ENCODE data around the gene PSPC1. TPM values are rescaled to one million over a fixed set of nuclear protein-coding genes. Genes with fewer than 3 reads are reported as not detected.
A peak's percentile ranks its signal among the peaks of the same experiment; 100 is the strongest.

PSPC1 gene
- total RNA-seq, 2 experiments from 2014 or later, result 61.8 to 62.2 TPM

DNA sequence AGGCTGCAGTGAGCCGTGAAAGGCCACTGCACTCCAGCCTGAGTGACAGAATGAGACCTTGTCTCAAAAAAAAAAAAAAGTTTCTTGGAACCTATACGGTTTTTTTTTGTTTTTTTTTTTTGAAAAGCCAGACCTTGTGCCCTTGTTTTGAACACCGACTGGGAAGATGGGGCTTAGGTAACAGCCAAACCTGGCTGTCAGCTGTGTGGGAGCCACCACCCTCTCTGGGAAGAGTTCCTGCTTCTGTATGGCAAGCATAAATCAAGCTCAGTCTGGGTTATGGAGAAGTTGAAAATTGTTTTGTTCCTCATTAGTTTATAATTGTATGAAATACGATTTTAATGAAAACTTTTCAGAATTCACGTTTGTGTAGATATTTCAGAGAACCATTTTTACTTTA lies 109.8 kb downstream of the PSPC1 start:
- DNase-seq (no peak), ATAC-seq (no peak)
- ChIA-PET CTCF (no interaction called here), POLR2A (no interaction called here)
- Mint-ChIP-seq H3K4me3 (no peak overlapping the region), H3K27ac (no peak overlapping the region), H3K4me1 (ENCODE audit: low read depth) (peaks cover 12% of the 10 kb centered on the region), H3K9me3 (no peaks in the 10 kb centered on the region), H3K36me3 (ENCODE audit: low read depth) (peaks cover 48% of the 10 kb centered on the region), H3K27me3 (no peaks in the 10 kb centered on the region)
- intact Hi-C loops (cut with micrococcal nuclease), result no loop called here
- TF ChIP-seq CTCF (IDR thresholded peaks at IDR 0.05), result no peak

DNA sequence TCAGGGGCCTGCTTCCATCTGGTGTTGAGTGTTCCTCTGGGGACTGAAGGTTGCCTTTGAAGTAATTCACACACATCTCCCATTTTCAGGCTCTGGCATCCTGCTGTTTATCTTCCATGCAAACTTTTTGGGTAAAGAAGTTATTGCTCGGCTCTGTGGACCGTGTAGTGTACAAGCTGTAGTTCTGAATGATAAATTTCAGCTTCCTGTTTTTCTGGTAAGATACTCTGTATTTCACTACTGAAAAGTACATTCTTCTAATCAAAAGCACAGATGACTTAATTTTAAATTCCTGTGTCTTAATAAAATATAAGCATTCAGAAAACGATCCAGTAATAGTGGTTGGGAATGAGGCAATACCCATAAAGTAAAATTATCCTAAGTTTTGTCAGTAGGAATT lies 112.6 kb downstream of the PSPC1 start:
- peak overlapping the region; percentile 74 for H3K27ac Mint-ChIP-seq
- no peak for TF ChIP-seq CTCF (IDR thresholded peaks at IDR 0.05)
- peaks cover 50% of the 10 kb centered on the region for H3K36me3 Mint-ChIP-seq (ENCODE audit: low read depth)
- no peak overlapping the region for H3K4me3 Mint-ChIP-seq
- H3K27me3 Mint-ChIP-seq, result no peaks in the 10 kb centered on the region
- ATAC-seq (no peak), DNase-seq (no peak)
- intact Hi-C loops (cut with micrococcal nuclease), result no loop called here
- H3K9me3 Mint-ChIP-seq, result no peaks in the 10 kb centered on the region
- ChIA-PET POLR2A (no interaction called here), CTCF (no interaction called here)
- H3K4me1 Mint-ChIP-seq (ENCODE audit: low read depth), result peaks cover 2% of the 10 kb centered on the region

DNA sequence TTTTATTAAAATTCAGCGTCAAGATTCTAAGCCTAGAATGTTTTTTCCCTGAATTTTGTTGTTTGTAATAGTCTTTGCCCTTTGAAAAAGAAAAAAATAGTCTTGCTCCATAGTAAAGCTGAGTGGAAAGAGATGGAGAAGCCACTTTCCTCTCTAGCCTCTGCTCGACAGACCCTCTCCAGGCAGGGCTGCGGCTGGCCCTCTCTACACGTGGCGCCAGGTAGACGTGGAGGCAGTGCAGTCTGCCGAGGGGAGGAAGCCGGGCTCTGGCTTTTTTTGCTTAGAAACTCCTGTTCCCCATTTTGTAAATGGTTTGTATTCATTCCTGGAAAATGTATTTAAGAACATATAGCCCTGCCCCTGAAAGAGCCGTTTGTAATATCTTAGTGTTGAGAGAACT lies 114.0 kb downstream of the PSPC1 start:
- Mint-ChIP-seq H3K4me1 (ENCODE audit: low read depth) (peaks cover 9% of the 10 kb centered on the region), H3K4me3 (no peak overlapping the region), H3K27ac (peak overlapping the region; percentile 20), H3K9me3 (no peaks in the 10 kb centered on the region), H3K27me3 (no peaks in the 10 kb centered on the region), H3K36me3 (ENCODE audit: low read depth) (peaks cover 56% of the 10 kb centered on the region)
- ChIA-PET CTCF (interaction anchor here (1.0 kb wide), 1 partner anchor 14 kb away, joined by 3 read pairs; no protein-coding TSS in a partner anchor), POLR2A (interaction anchor here (0.7 kb wide), 1 partner anchor 11 kb away, joined by 3 read pairs; no protein-coding TSS in a partner anchor)
- intact Hi-C loops (cut with micrococcal nuclease), result no loop called here
- DNase-seq (no peak), ATAC-seq (no peak)
- TF ChIP-seq CTCF (IDR thresholded peaks at IDR 0.05), result no peak

DNA sequence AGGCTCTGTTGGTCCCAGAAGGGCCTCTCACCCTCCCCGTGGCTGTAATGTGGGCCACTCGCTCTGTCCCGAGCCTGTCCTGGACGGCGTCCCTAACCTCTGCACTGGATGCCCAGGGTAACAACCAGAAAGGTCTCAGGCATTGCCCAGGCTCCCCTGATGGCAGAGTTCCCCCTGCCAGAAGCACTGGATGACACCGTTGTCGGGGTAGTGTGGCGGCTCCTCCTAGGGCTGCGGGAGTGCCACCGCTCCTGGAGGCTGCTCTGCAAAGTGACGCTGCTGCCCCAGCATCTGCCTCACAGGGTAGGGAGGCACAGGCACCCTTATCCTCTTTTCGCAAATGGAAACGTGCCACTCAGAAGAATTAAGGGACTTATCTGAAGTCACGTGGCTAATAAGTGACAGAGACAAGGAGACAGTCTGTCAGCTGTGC lies 117.3 kb downstream of the PSPC1 start:
- ChIA-PET POLR2A (no interaction called here), CTCF (no interaction called here)
- Mint-ChIP-seq H3K27ac (peak overlapping the region; percentile 77), H3K27me3 (no peaks in the 10 kb centered on the region), H3K36me3 (ENCODE audit: low read depth) (peaks cover 57% of the 10 kb centered on the region), H3K4me1 (ENCODE audit: low read depth) (peaks cover 9% of the 10 kb centered on the region), H3K4me3 (no peak overlapping the region), H3K9me3 (no peaks in the 10 kb centered on the region)
- TF ChIP-seq CTCF (IDR thresholded peaks at IDR 0.05), result no peak
- ATAC-seq (no peak), DNase-seq (no peak)
- intact Hi-C loops (cut with micrococcal nuclease), result no loop called here

DNA sequence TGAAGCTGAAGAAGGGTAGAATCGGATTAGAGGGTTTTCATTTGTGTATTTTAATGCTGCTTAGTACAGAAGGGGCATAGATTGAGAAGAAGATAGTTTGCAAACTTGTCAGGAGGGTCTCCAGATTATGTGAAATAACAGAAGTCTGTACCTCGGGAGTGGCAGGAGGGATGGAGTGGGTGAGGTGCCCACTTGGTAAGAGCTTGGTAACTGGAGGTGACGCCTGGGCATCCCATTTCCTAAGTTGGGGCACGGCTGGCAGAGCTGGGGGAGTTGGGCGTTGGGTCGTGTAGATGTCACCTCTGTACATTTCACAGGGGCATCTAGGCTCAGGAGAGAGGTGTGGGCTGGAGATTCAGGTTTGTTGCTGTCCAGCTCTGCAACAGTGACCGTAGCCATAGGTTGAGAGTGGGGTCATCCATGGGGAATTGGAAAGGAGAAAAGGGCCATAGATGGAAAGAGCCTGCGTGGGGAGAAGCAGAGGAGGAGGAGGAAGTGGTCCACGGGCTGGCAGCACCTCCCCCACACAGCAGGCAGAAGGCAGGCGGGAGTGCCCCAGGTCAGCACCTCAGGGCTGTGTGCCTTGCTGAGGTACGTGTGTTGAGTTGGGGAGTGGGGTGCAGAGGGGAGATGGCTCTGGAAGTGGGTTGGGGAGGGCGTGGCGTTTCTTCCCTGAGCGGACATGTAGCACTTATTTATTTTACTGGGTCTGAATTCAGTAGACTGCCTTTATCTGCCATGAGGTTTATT lies 118.1 kb downstream of the PSPC1 start:
- Mint-ChIP-seq H3K27ac (peak overlapping the region; percentile 77), H3K27me3 (no peaks in the 10 kb centered on the region), H3K9me3 (no peaks in the 10 kb centered on the region), H3K36me3 (ENCODE audit: low read depth) (peaks cover 52% of the 10 kb centered on the region), H3K4me3 (no peak overlapping the region), H3K4me1 (ENCODE audit: low read depth) (peaks cover 9% of the 10 kb centered on the region)
- ChIA-PET CTCF (no interaction called here), POLR2A (interaction anchor here (0.8 kb wide), 1 partner anchor 30 kb away, joined by 4 read pairs; no protein-coding TSS in a partner anchor)
- ATAC-seq (no peak), DNase-seq (no peak)
- no peak for TF ChIP-seq CTCF (IDR thresholded peaks at IDR 0.05)
- intact Hi-C loops (cut with micrococcal nuclease), result no loop called here
